Kidney epithelial cell (primary cell): ENCODE results near the gene PNKD. TPM values are rescaled to one million over a fixed set of nuclear protein-coding genes. Genes with fewer than 3 reads are reported as not detected.

Experiments
- DNase-seq: peaks from one replicate; pipeline ENCODE4 v3.0.0-alpha.2; 2010; ENCODE audit warnings: low read depth
- H3K27me3 ChIP-seq: 2 replicates; pipeline ENCODE4 v1.6.0; 2011; ENCODE audit warnings: low read length; ENCODE audit not compliant: control insufficient read depth, insufficient read depth
- H3K36me3 ChIP-seq: 2 replicates; pipeline ENCODE4 v1.5.1; 2011; ENCODE audit warnings: low read length; ENCODE audit not compliant: control insufficient read depth, insufficient read depth
- H3K4me3 ChIP-seq: 2 replicates; pipeline ENCODE4 v1.5.1; 2011; ENCODE audit warnings: low read depth, mild to moderate bottlenecking, control low read depth, low read length
- total RNA-seq: library from RNA; depleted of rRNA; stranded (reverse); fragments of >200 nt; gene quantifications from 2 replicates; pipeline ENCODE4 v1.2.3, GENCODE V29; 2015
- TF ChIP-seq, protein P1 (sequence below): IDR thresholded peaks from 2 replicates; pipeline ENCODE4 v1.5.1; 2011; ENCODE audit warnings: mild to moderate bottlenecking, moderate library complexity, low read length, control low read depth, inconsistent platforms; ENCODE audit not compliant: insufficient read depth, poor library complexity, severe bottlenecking

The PNKD gene
- total RNA-seq, 1 donor from 2014 or later = 45.4 TPM

DNA sequence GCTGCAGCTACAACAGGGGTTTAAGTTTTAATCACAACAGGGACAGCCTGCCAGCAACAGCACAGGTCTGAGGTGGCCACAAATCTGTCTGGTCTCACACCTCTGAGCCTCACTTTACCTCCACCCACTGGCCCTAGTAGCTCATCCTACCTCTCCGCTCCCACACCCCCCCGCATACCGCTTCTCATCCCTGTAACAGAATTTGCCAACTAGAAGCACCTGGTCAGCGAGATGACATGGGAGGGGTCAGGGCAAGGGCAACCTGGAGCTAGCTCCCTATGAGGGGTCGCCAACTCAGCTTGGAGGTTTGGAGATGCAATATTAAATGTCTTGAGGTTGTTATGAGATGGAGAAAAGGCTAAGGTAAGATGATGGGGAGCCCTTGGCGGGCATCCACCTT is 93.9 kb downstream of the PNKD start:
- TF ChIP-seq, protein P1, sequence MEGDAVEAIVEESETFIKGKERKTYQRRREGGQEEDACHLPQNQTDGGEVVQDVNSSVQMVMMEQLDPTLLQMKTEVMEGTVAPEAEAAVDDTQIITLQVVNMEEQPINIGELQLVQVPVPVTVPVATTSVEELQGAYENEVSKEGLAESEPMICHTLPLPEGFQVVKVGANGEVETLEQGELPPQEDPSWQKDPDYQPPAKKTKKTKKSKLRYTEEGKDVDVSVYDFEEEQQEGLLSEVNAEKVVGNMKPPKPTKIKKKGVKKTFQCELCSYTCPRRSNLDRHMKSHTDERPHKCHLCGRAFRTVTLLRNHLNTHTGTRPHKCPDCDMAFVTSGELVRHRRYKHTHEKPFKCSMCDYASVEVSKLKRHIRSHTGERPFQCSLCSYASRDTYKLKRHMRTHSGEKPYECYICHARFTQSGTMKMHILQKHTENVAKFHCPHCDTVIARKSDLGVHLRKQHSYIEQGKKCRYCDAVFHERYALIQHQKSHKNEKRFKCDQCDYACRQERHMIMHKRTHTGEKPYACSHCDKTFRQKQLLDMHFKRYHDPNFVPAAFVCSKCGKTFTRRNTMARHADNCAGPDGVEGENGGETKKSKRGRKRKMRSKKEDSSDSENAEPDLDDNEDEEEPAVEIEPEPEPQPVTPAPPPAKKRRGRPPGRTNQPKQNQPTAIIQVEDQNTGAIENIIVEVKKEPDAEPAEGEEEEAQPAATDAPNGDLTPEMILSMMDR = no peak
- DNase-seq = no peak
- H3K36me3 ChIP-seq = no peaks in the 10 kb centered on the region
- H3K4me3 ChIP-seq = no peak overlapping the region
- H3K27me3 ChIP-seq = no peaks in the 10 kb centered on the region

DNA sequence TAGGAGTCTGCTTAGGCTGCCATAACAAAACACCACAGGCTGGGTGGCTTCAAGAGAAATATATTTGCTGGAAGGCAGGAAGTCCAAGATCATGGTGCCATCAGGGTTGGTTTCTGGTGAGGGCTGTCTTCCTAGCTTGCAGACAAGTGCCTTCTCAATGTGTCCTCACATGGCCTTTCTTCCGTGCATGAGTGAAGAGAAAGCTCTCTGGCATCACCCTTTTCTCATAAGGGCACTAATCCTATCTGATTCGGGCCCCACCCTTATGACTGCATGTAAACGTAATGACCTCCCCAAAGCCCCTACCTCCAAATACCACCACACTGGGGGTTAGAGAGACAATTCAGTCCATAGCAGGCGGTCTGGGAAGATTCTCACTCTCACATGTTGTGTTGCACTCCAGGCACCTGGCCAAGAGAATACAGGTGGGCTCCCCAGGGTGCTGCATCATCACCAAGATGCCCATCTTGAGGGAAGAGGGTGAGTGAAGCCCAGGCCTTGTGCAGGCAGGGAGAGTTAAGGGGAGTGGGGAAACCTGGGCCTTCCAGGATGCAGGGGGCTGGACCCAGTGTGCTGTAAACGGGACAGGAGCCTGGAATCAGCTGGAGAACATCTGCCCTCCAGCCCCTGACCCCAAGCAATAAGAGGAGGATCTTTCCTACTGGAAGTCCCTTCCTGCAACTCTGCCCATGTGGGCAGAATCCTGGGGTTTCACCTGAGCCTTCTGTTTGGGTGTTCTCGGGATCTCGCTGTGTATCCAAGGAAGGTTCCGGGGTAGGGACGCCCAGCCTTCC is 96.5 kb downstream of the PNKD start:
- Histone ChIP-seq H3K36me3 (no peaks in the 10 kb centered on the region), H3K27me3 (no peaks in the 10 kb centered on the region), H3K4me3 (peak overlapping the region; percentile 43)
- DNase-seq = no peak
- TF ChIP-seq, protein P1 = no peak

DNA sequence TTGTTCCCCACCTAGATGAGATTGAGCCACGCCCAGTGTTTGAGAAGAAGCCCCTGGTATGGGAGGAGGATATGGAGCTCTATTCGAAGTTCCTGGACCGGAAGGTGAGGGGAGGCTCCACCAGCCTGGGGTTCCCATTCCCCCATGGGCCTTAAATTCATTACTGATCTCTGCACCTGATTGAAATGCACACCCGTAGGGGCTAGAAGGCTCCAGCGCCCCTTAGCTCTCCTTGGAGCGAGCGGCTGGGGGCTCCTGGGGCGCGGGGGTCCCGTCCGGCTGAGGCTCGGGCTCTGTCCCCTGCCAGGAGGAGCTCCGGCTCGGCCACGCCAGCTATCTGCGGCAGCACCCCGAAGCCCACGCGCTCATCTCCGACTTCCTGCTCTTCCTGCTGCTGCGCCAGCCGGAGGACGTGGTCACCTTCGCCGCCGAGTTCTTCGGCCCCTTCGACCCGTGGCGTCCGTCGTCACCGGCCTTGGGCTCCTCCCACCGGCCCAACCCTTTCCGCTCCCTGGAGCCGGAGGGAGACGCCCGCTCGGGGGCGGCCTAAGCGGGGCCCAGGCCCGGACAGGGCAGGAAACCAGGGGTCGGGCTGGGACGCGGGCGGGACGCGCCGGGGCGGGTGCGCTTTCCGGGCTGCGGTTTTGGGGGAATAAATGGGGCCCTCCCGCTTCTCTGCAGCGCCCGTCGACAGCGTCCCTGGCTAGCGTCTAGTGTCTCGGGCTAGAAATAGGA is 97.3 kb downstream of the PNKD start:
- TF ChIP-seq, protein P1 = no peak
- H3K4me3 ChIP-seq = peak overlapping the region; percentile 43
- H3K36me3 ChIP-seq = no peaks in the 10 kb centered on the region
- H3K27me3 ChIP-seq = no peaks in the 10 kb centered on the region
- DNase-seq = no peak

DNA sequence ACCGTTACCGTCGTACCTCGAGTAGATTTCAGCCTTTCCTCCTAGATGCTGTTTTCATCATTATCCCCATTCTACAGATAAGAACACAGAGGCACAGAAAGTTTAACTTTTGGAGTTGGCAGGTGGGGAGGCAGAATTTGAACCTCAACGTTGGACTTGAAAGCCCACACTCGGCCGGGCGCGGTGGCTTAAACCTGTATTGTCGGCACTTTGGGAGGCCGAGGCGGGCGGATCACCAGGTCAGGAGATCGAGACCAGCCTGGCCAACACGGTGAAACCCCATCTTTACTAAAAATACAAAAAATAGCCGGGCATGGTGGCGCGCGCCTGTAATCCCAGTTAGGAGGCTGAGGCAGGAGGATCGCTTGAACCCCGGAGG is 97.8 kb downstream of the PNKD start:
- TF ChIP-seq, protein P1 = no peak
- no peaks in the 10 kb centered on the region for H3K27me3 ChIP-seq
- no peaks in the 10 kb centered on the region for H3K36me3 ChIP-seq
- DNase-seq = no peak
- peak overlapping the region; percentile 43 for H3K4me3 ChIP-seq

DNA sequence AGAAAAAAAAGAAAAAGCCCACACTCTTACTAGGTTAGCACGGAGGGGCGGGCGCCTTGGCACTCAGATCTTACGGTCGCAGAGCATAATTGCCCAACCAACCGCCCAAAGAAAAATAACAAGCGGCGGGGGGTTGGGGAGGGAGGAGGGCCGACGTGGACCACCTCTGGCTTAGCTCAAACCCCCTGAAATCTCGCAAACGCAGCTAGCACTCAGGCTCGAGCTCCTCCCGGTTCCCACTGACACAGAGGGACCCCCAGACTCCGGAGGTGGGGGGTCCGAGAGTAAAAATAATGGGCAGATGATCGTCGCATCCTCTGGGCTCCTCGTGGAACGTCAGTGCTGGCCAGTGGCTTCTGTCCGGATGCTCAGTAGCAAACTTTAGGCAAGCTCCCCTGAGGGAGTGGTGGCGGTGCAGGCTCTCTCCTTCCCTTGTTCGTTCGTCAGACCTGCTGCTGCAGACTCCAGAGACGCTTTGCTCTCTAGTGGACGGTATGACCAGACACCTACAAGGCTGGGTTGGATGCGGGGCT is 98.4 kb downstream of the PNKD start:
- H3K36me3 ChIP-seq = no peaks in the 10 kb centered on the region
- TF ChIP-seq, protein P1 = no peak
- no peak overlapping the region for H3K4me3 ChIP-seq
- DNase-seq = no peak
- H3K27me3 ChIP-seq = no peaks in the 10 kb centered on the region
